GM12878 (cell line): ENCODE results near the gene ENGASE. TPM values are rescaled to one million over a fixed set of nuclear protein-coding genes. Genes with fewer than 3 reads are reported as not detected.

ENCODE experiments used
- ATAC-seq: fragments of 200-7000 bp; cut with Tn5 transposase; 3 replicates; pipeline ENCODE4 v1.9.1; 2020; ENCODE audit warnings: mild to moderate bottlenecking, moderate library complexity
- BruUV-seq: library from RNA; stranded (reverse); fragments of 400-500 nt; replicated peaks from 2 replicates; lab custom pipeline; 2021; lab: Mats Ljungman, UMichigan
- CTCF ChIA-PET: fragments of 300-600 bp; sonication (Branson Sonifier 250); formaldehyde crosslinking; extraction: SDS; loops from one replicate; lab custom pipeline; 2021; ENCODE audit warnings: inconsistent platforms; lab: Yijun Ruan, JAX
- POLR2A ChIA-PET: fragments of 350-600 bp; formaldehyde crosslinking; extraction: SDS; loops from one replicate; lab custom pipeline; 2021; ENCODE audit warnings: inconsistent platforms; lab: Charles Lee
- RAD21 ChIA-PET: fragments of 300-600 bp; sonication (Branson Sonifier 250); formaldehyde crosslinking; loops from one replicate; lab custom pipeline; 2023; ENCODE audit warnings: antibody characterized with exemption; ENCODE audit not compliant: unreplicated experiment; lab: Charles Lee
- SMC1A ChIA-PET: fragments of 300-600 bp; sonication (Branson Sonifier 250); formaldehyde crosslinking; loops from one replicate; lab custom pipeline; 2023; ENCODE audit not compliant: unreplicated experiment, uncharacterized antibody; lab: Charles Lee
- DNase-seq: peaks from one replicate; pipeline ENCODE4 v3.0.0-alpha.2; 2011; ENCODE audit warnings: low read depth, low spot score
- FAIRE-seq: peaks from 3 replicates; lab custom pipeline; 2011; peaks lifted over from hg19 to GRCh38; lab: Jason Lieb, UNC
- H2AFZ ChIP-seq: 2 replicates; pipeline ENCODE4 v1.6.0; 2011; ENCODE audit warnings: low read depth, low read length, control low read depth; ENCODE audit not compliant: control insufficient read depth
- H3K27ac ChIP-seq: 2 replicates; pipeline ENCODE4 v1.5.1; 2011; ENCODE audit warnings: control low read depth; ENCODE audit not compliant: control insufficient read depth, insufficient read depth
- H3K27me3 ChIP-seq, 2 experiments: replicated peaks in 1 of 2; 2 replicates each; pipeline versions ENCODE4 v1.6.0 to v1.6.1; 2011; ENCODE audit warnings: low read length in 1 of 2; ENCODE audit not compliant: control insufficient read depth in 2 of 2, insufficient read depth in 2 of 2
- H3K36me3 ChIP-seq, 2 experiments: 2 replicates each; pipeline ENCODE4 v1.5.1; 2011; ENCODE audit warnings: low read length in 1 of 2; ENCODE audit not compliant: control insufficient read depth in 2 of 2, insufficient read depth in 2 of 2
- H3K4me1 ChIP-seq: 2 replicates; pipeline ENCODE4 v1.6.1; 2011; ENCODE audit warnings: mild to moderate bottlenecking, low read length, moderate library complexity, mixed read lengths; ENCODE audit not compliant: control insufficient read depth, insufficient read depth
- H3K4me2 ChIP-seq: 2 replicates; pipeline ENCODE4 v1.6.0; 2011; ENCODE audit warnings: control low read depth; ENCODE audit not compliant: control insufficient read depth, insufficient read depth
- H3K4me3 ChIP-seq: fragments of 200-600 bp; sonication (generic); 2 replicates; pipeline ENCODE4 v1.5.1; 2016
- H3K79me2 ChIP-seq: 2 replicates; pipeline ENCODE4 v1.6.0; 2011; ENCODE audit warnings: low read length; ENCODE audit not compliant: control insufficient read depth, insufficient read depth
- H3K9ac ChIP-seq: 2 replicates; pipeline ENCODE4 v1.8.0; 2011; ENCODE audit warnings: low read length, control low read depth, mixed read lengths; ENCODE audit not compliant: control insufficient read depth, insufficient read depth
- H3K9me3 ChIP-seq: replicated peaks from 3 replicates; pipeline ENCODE4 v1.5.1; 2011; ENCODE audit warnings: mild to moderate bottlenecking, low read length; ENCODE audit not compliant: control insufficient read depth, insufficient read depth
- H4K20me1 ChIP-seq: 2 replicates; pipeline ENCODE4 v1.6.0; 2011; ENCODE audit not compliant: control insufficient read depth, insufficient read depth
- CBFB ChIP-seq: IDR thresholded peaks from 2 replicates; pipeline ENCODE4 v1.6.1; 2016; ENCODE audit warnings: antibody characterized with exemption, low read depth
- ELK1 ChIP-seq: IDR thresholded peaks from 2 replicates; pipeline ENCODE4 v1.6.1; 2012; ENCODE audit warnings: low read depth, low read length, improper control_type of control experiment
- FOXK2 ChIP-seq: fragments of 450-650 bp; IDR thresholded peaks from 2 replicates; pipeline ENCODE4 v1.6.1; 2017; ENCODE audit warnings: mild to moderate bottlenecking, moderate library complexity
- KAT2A ChIP-seq: conservative IDR thresholded peaks from 2 replicates; pipeline ENCODE4 v1.6.1; 2011; ENCODE audit warnings: low read depth, low read length; ENCODE audit not compliant: control insufficient read depth
- PAX8 ChIP-seq: fragments of 450-650 bp; IDR thresholded peaks from 2 replicates; pipeline ENCODE4 v1.6.1; 2017; ENCODE audit warnings: mild to moderate bottlenecking, moderate library complexity
- PRDM15 ChIP-seq: fragments of 450-650 bp; formaldehyde crosslinking; IDR thresholded peaks from 2 replicates; pipeline ENCODE4 v1.4.0; 2020; ENCODE audit warnings: mild to moderate bottlenecking, moderate library complexity
- RAD21 ChIP-seq: IDR thresholded peaks from 2 replicates; pipeline ENCODE4 v1.6.1; 2011; ENCODE audit warnings: mild to moderate bottlenecking, low read depth, low read length, moderate library complexity; ENCODE audit not compliant: insufficient read depth
- REST ChIP-seq: IDR thresholded peaks from 2 replicates; pipeline ENCODE4 v1.6.1; 2012; ENCODE audit warnings: mild to moderate bottlenecking, low read depth, low read length
- SUPT20H ChIP-seq: IDR thresholded peaks from 2 replicates; pipeline ENCODE4 v1.6.1; 2011; ENCODE audit warnings: low read depth, mild to moderate bottlenecking, low read length, moderate library complexity, borderline replicate concordance; ENCODE audit not compliant: control insufficient read depth
- ZNF274 ChIP-seq: IDR thresholded peaks from one replicate; pipeline ENCODE4 v1.8.0; 2011; ENCODE audit not compliant: insufficient read length, insufficient read depth
- ZNF384 ChIP-seq: IDR thresholded peaks from 2 replicates; pipeline ENCODE4 v1.6.1; 2012; ENCODE audit warnings: low read depth, mild to moderate bottlenecking, low read length, improper control_type of control experiment, borderline replicate concordance
- WGBS: methylation state at CpG from one replicate; pipeline ENCODE4 v1.1.6; 2016; ENCODE audit warnings: low lambda C conversion rate; ENCODE audit not compliant: insufficient replicate concordance, insufficient coverage; ENCODE audit errors: missing lambda C conversion rate; 5-methylcytosine and 5-hydroxymethylcytosine counted together
- in situ Hi-C: fragments of 300-500 bp; cut with MboI; formaldehyde crosslinking; loops from 9 replicates; pipeline ENCODE4 v1.14.3; 2018; ENCODE audit warnings: mixed read lengths
- intact Hi-C: fragments of 100-400 bp; cut with micrococcal nuclease; formaldehyde crosslinking; loops from one replicate; pipeline ENCODE4 v1.14.2; 2022; ENCODE audit not compliant: unreplicated experiment
- polyA plus RNA-seq, 11 experiments: library from polyadenylated mRNA; depleted of rRNA in 4 of 11; unstranded in 6 of 11; stranded (reverse) in 5 of 11; fragments of >200 nt; fragmentation: Nextera tagmentation in 4 of 11; fragmentation: Illumina TruSeq in 1 of 11; extraction: Ambion mirVana in 4 of 11; extraction: Trizol in 1 of 11; gene quantifications; 1 replicate in 1 of 11; 2 replicates in 10 of 11; pipeline versions ENCODE4 v1.2.1 to v1.2.3, GENCODE V29; 2011 to 2016; ENCODE audit warnings: inconsistent platforms in 2 of 11, missing spikeins in 2 of 11, low read depth in 1 of 11
- total RNA-seq, 4 experiments: library from RNA; depleted of rRNA in 3 of 4; stranded (reverse); fragments of >200 nt in 3 of 4; fragmentation: Illumina TruSeq in 1 of 4; extraction: Trizol in 1 of 4; gene quantifications; 2 replicates each; pipeline versions ENCODE4 v1.2.1 to v1.2.3, GENCODE V29; 2013 to 2021

ENGASE gene
- total and polyA plus RNA-seq, 10 of the 15 experiments (the other 5 are each of a cell fraction or from before 2014, with no cell fraction given) = 0.18 to 28.9 (median 10.5) TPM

- H3K4me1 ChIP-seq = no peaks in the 10 kb centered on the region
- in situ Hi-C loops = loop anchor here (5.0 kb wide), 1 partner anchor 309 kb away; no protein-coding TSS in a partner anchor
- intact Hi-C loops = loop anchor here (2.0 kb wide), 1 partner anchor 37 kb away; no protein-coding TSS in a partner anchor
- no peak overlapping the region for H3K9ac ChIP-seq
- FAIRE-seq (no peak), DNase-seq (no peak), ATAC-seq (no peak)
- H3K79me2 ChIP-seq = no peaks in the 10 kb centered on the region
- no peak for TF ChIP-seq CBFB
- no peak for TF ChIP-seq SUPT20H
- TF ChIP-seq ZNF384 = no peak
- no peak for TF ChIP-seq KAT2A
- no peak for TF ChIP-seq REST
- no peak for TF ChIP-seq PRDM15 (CRISPR knock-in tag)
- no peak for TF ChIP-seq ELK1
- TF ChIP-seq PAX8 = no peak
- TF ChIP-seq ZNF274 = no peak
- no peak for TF ChIP-seq RAD21
- TF ChIP-seq FOXK2 = no peak
- ChIA-PET POLR2A (no interaction called here), CTCF (interaction anchor here (0.8 to 2.3 kb wide), 11 partner anchors 10 to 317 kb away, joined by 3 to 14 read pairs (median 4); partner anchors contain the start of gene ENGASE), RAD21 (interaction anchor here (0.9 to 1.6 kb wide), 2 partner anchors 98 to 308 kb away, joined by 3 to 4 read pairs; no protein-coding TSS in a partner anchor), SMC1A (interaction anchor here (1.4 kb wide), 1 partner anchor 18 kb away, joined by 4 read pairs; no protein-coding TSS in a partner anchor)
- H3K4me2 ChIP-seq = no peak overlapping the region
- no peak overlapping the region for H3K27ac ChIP-seq
- no TSS peak for BruUV-seq
- no peak overlapping the region for H3K4me3 ChIP-seq
- 74% methylated on average over 25 of the region's 28 CpGs for WGBS
- H4K20me1 ChIP-seq = peaks cover 3% of the 10 kb centered on the region; the same call in 1 of the 2 replicates
- H3K27me3 ChIP-seq = no peaks in the 10 kb centered on the region
- no peaks in the 10 kb centered on the region for H3K9me3 ChIP-seq
- peaks cover 0 to 4% of the 10 kb centered on the region in 2 experiments; a peak in 3 of 4 replicates for H3K36me3 ChIP-seq
- no peak overlapping the region for H2AFZ ChIP-seq
Observed at GRCh38 chr17:79083191-79083971, 8.8 kb downstream of the ENGASE start.
